HG03354 (cell line): ENCODE results near the gene ANGPT4.
"Not testable (repeated sequence)": the region's sequence is repeated elsewhere in the genome, so short reads cannot be mapped to it uniquely, and the experiment has no call there.

ENCODE experiments used
- ATAC-seq: cut with Tn5 transposase; IDR thresholded peaks from one replicate; pipeline ENCODE4 v1.9.1; 2021; ENCODE audit warnings: mild to moderate bottlenecking; ENCODE audit not compliant: unreplicated experiment, poor library complexity, severe bottlenecking

The ANGPT4 gene

GRCh38 chr20:910132-910869, 5.8 kb downstream of the ANGPT4 start:
- ATAC-seq = no peak

GRCh38 chr20:909641-910040, 6.5 kb downstream of the ANGPT4 start:
- ATAC-seq = no peak

- no peak for ATAC-seq
Measured at GRCh38 chr20:906703-907270, 9.3 kb downstream of the ANGPT4 start.

- no peak for ATAC-seq
Measured at GRCh38 chr20:906001-906520, 10.1 kb downstream of the ANGPT4 start.

- no peak for ATAC-seq
Measured at GRCh38 chr20:905396-905961, 10.7 kb downstream of the ANGPT4 start.

- ATAC-seq = no peak
Measured at GRCh38 chr20:904039-904545, 12.0 kb downstream of the ANGPT4 start.

GRCh38 chr20:897436-897835, 18.7 kb downstream of the ANGPT4 start:
- ATAC-seq = not testable (repeated sequence)

- ATAC-seq = no peak
Measured at GRCh38 chr20:896501-897025, 19.6 kb downstream of the ANGPT4 start.

- not testable (repeated sequence) for ATAC-seq
Measured at GRCh38 chr20:892371-892770, 23.8 kb downstream of the ANGPT4 start.

GRCh38 chr20:891706-892080, 24.4 kb downstream of the ANGPT4 start:
- ATAC-seq = no peak

- no peak for ATAC-seq
Measured at GRCh38 chr20:891058-891705, 25.0 kb downstream of the ANGPT4 start.

GRCh38 chr20:890666-891057, 25.5 kb downstream of the ANGPT4 start:
- no peak for ATAC-seq

GRCh38 chr20:889932-890463, 26.1 kb downstream of the ANGPT4 start:
- ATAC-seq = no peak

GRCh38 chr20:889106-889505, 27.0 kb downstream of the ANGPT4 start:
- no peak for ATAC-seq

- no peak for ATAC-seq
Measured at GRCh38 chr20:888057-888456, 28.1 kb downstream of the ANGPT4 start.

GRCh38 chr20:887137-887536, 29.0 kb downstream of the ANGPT4 start:
- ATAC-seq = no peak

GRCh38 chr20:884983-885952, 30.9 kb downstream of the ANGPT4 start:
- no peak for ATAC-seq

- ATAC-seq = no peak
Measured at GRCh38 chr20:881783-882144, 34.4 kb downstream of the ANGPT4 start.
